Measurements from ENCODE around the gene RPAIN. TPM values are rescaled to one million over a fixed set of nuclear protein-coding genes. Genes with fewer than 3 reads are reported as not detected.
"Not testable (repeated sequence)": the region's sequence is repeated elsewhere in the genome, so short reads cannot be mapped to it uniquely, and the experiment has no call there.

Gene RPAIN
- polyA plus RNA-seq, 3 donors, result 18.9 to 31.9 (median 20.5) TPM

- Mint-ChIP-seq H3K4me1 (peaks cover 11% of the 10 kb centered on the region), H3K27ac (no peak overlapping the region), H3K4me3 (no peak overlapping the region), H3K9me3 (peaks cover 0 to 1% (median 0%) of the 10 kb centered on the region in 7 donors), H3K27me3 (ENCODE audit: low read depth in 3 of 3) (no peaks in the 10 kb centered on the region), H3K36me3 (peaks cover 79 to 90% of the 10 kb centered on the region in 2 donors)
- peaks cover 13% of the 10 kb centered on the region for H4K20me1 ChIP-seq (ENCODE audit: insufficient read depth, low read length)
- no peak overlapping the region for H2AFZ ChIP-seq (ENCODE audit: insufficient read depth, low read depth, low read length, poor library complexity, severe bottlenecking)
- TF ChIP-seq CTCF (IDR thresholded peaks at IDR 0.05), result no peak
- H3K9ac ChIP-seq (ENCODE audit: insufficient read depth, low read length, poor library complexity, severe bottlenecking), result no peak overlapping the region
- H3K36me3 ChIP-seq (replicated peaks in 1 of 2; ENCODE audit: control insufficient read depth in 1 of 2, insufficient read depth in 2 of 2, low read length in 2 of 2), result peaks cover 74 to 97% of the 10 kb centered on the region in 2 donors
- DNase-seq, result no peak
- H3K4me3 ChIP-seq (replicated peaks in 1 of 3; ENCODE audit: low read depth in 2 of 3, low read length in 3 of 3), result no peak overlapping the region
- intact Hi-C loops (cut with micrococcal nuclease), result loop anchor here in 1 of 2 donors (10.0 kb wide), 1 partner anchor 53 kb away; the partner anchor contains the start of genes DERL2 and MIS12
- no peaks in the 10 kb centered on the region for H3K9me3 ChIP-seq (replicated peaks in 1 of 2; ENCODE audit: control insufficient read depth in 1 of 2, insufficient read depth in 1 of 2, low read length in 2 of 2)
- H3K27me3 ChIP-seq (ENCODE audit: control insufficient read depth in 2 of 2, insufficient read depth in 2 of 2, low read length in 2 of 2), result no peaks in the 10 kb centered on the region
- no peak overlapping the region for H3K4me2 ChIP-seq (replicated peaks; ENCODE audit: extremely low read depth, low read length, poor library complexity, severe bottlenecking)
- no peaks in the 10 kb centered on the region for H3K4me1 ChIP-seq (ENCODE audit: control insufficient read depth in 1 of 2, insufficient read depth in 2 of 2, low read length in 2 of 2)
- WGBS (ENCODE audit: insufficient coverage), result 100% methylated on average over 1 of the region's 3 CpGs
- H3K79me2 ChIP-seq (ENCODE audit: insufficient read depth, low read length), result peaks cover 28% of the 10 kb centered on the region
- H3K27ac ChIP-seq (ENCODE audit: low read depth in 1 of 2, low read length in 2 of 2), result no peak overlapping the region
Observed at GRCh38 chr17:5431949-5432556, 12.1 kb downstream of the RPAIN start.

- no peak for TF ChIP-seq CTCF (IDR thresholded peaks at IDR 0.05)
- Mint-ChIP-seq H3K27me3 (ENCODE audit: low read depth in 3 of 3) (peaks cover 0 to 1% (median 0%) of the 10 kb centered on the region in 3 donors), H3K36me3 (peaks cover 59 to 73% of the 10 kb centered on the region in 2 donors), H3K27ac (no peak overlapping the region), H3K9me3 (peaks cover 0 to 1% (median 0%) of the 10 kb centered on the region in 7 donors), H3K4me3 (no peak overlapping the region), H3K4me1 (peaks cover 27% of the 10 kb centered on the region)
- no peaks in the 10 kb centered on the region for H3K27me3 ChIP-seq (ENCODE audit: control insufficient read depth in 2 of 2, insufficient read depth in 2 of 2, low read length in 2 of 2)
- no peaks in the 10 kb centered on the region for H3K9me3 ChIP-seq (replicated peaks in 1 of 2; ENCODE audit: control insufficient read depth in 1 of 2, insufficient read depth in 1 of 2, low read length in 2 of 2)
- H3K36me3 ChIP-seq (replicated peaks in 1 of 2; ENCODE audit: control insufficient read depth in 1 of 2, insufficient read depth in 2 of 2, low read length in 2 of 2), result peaks cover 49 to 76% of the 10 kb centered on the region in 2 donors
- no peak overlapping the region for H3K9ac ChIP-seq (ENCODE audit: insufficient read depth, low read length, poor library complexity, severe bottlenecking)
- H4K20me1 ChIP-seq (ENCODE audit: insufficient read depth, low read length), result peaks cover 17% of the 10 kb centered on the region
- WGBS (ENCODE audit: insufficient coverage), result 100% methylated on average over 2 of the region's 2 CpGs
- intact Hi-C loops (cut with micrococcal nuclease), result loop anchor here in 1 of 2 donors (10.0 kb wide), 1 partner anchor 50 kb away; the partner anchor contains the start of genes DERL2 and MIS12
- H2AFZ ChIP-seq (ENCODE audit: insufficient read depth, low read depth, low read length, poor library complexity, severe bottlenecking), result no peak overlapping the region
- H3K27ac ChIP-seq (ENCODE audit: low read depth in 1 of 2, low read length in 2 of 2), result no peak overlapping the region
- peaks cover 47% of the 10 kb centered on the region for H3K79me2 ChIP-seq (ENCODE audit: insufficient read depth, low read length)
- H3K4me2 ChIP-seq (replicated peaks; ENCODE audit: extremely low read depth, low read length, poor library complexity, severe bottlenecking), result no peak overlapping the region
- no peak overlapping the region for H3K4me3 ChIP-seq (replicated peaks in 1 of 3; ENCODE audit: low read depth in 2 of 3, low read length in 3 of 3)
- peaks cover 18 to 22% of the 10 kb centered on the region in 2 donors for H3K4me1 ChIP-seq (ENCODE audit: control insufficient read depth in 1 of 2, insufficient read depth in 2 of 2, low read length in 2 of 2)
- DNase-seq, result no peak
Observed at GRCh38 chr17:5434984-5435383, 15.0 kb downstream of the RPAIN start.

- H3K27me3 ChIP-seq (ENCODE audit: control insufficient read depth in 2 of 2, insufficient read depth in 2 of 2, low read length in 2 of 2); H3K27me3 Mint-ChIP-seq (ENCODE audit: low read depth in 3 of 3); H3K27ac ChIP-seq (ENCODE audit: low read depth in 1 of 2, low read length in 2 of 2); DNase-seq; H3K27ac Mint-ChIP-seq; H3K4me2 ChIP-seq (replicated peaks; ENCODE audit: extremely low read depth, low read length, poor library complexity, severe bottlenecking); H3K9me3 Mint-ChIP-seq; H3K4me3 Mint-ChIP-seq; H3K9ac ChIP-seq (ENCODE audit: insufficient read depth, low read length, poor library complexity, severe bottlenecking); H3K4me3 ChIP-seq (replicated peaks in 1 of 3; ENCODE audit: low read depth in 2 of 3, low read length in 3 of 3); H2AFZ ChIP-seq (ENCODE audit: insufficient read depth, low read depth, low read length, poor library complexity, severe bottlenecking); H3K9me3 ChIP-seq (replicated peaks in 1 of 2; ENCODE audit: control insufficient read depth in 1 of 2, insufficient read depth in 1 of 2, low read length in 2 of 2): not testable (repeated sequence)
- Histone ChIP-seq H3K4me1 (ENCODE audit: control insufficient read depth in 1 of 2, insufficient read depth in 2 of 2, low read length in 2 of 2) (peaks cover 18 to 22% of the 10 kb centered on the region in 2 donors), H4K20me1 (ENCODE audit: insufficient read depth, low read length) (peaks cover 17% of the 10 kb centered on the region), H3K79me2 (ENCODE audit: insufficient read depth, low read length) (peaks cover 47% of the 10 kb centered on the region), H3K36me3 (replicated peaks in 1 of 2; ENCODE audit: control insufficient read depth in 1 of 2, insufficient read depth in 2 of 2, low read length in 2 of 2) (peaks cover 43 to 68% of the 10 kb centered on the region in 2 donors)
- WGBS (ENCODE audit: insufficient coverage), result 78% methylated on average over 1 of the region's 12 CpGs
- H3K4me1 Mint-ChIP-seq, result peaks cover 27% of the 10 kb centered on the region
- intact Hi-C loops (cut with micrococcal nuclease), result loop anchor here (2.0 to 10.0 kb wide), 2 partner anchors 49 to 51 kb away; partner anchors contain the start of genes DERL2 (in 2 of the 2) and MIS12 (in 2 of the 2)
- peaks cover 53 to 66% of the 10 kb centered on the region in 2 donors for H3K36me3 Mint-ChIP-seq
Observed at GRCh38 chr17:5435781-5436315, 15.9 kb downstream of the RPAIN start.
